ENCODE data around the gene LMOD1.
"Not testable (repeated sequence)": the region's sequence is repeated elsewhere in the genome, so short reads cannot be mapped to it uniquely, and the experiment has no call there.

Gene LMOD1

GRCh38 chr1:201859424-201859823, 86.9 kb downstream of the LMOD1 start:
- DNase-seq (ENCODE audit: low read depth in 2 of 2) = peak in 1 of 2 donors; percentile 31
- no peak overlapping the region for H3K4me3 ChIP-seq (replicated peaks in 1 of 2; ENCODE audit: low read depth in 2 of 2, low read length in 2 of 2)
- no peak for TF ChIP-seq CTCF (IDR thresholded peaks at IDR 0.05; ENCODE audit: low read depth, low read length)

GRCh38 chr1:201856722-201857121, 89.6 kb downstream of the LMOD1 start:
- not testable (repeated sequence) for H3K4me3 ChIP-seq (replicated peaks in 1 of 2; ENCODE audit: low read depth in 2 of 2, low read length in 2 of 2); DNase-seq (ENCODE audit: low read depth in 2 of 2)

GRCh38 chr1:201851949-201852348, 94.4 kb downstream of the LMOD1 start:
- H3K4me3 ChIP-seq (replicated peaks in 1 of 2; ENCODE audit: low read depth in 2 of 2, low read length in 2 of 2) = no peak overlapping the region
- no peak for DNase-seq (ENCODE audit: low read depth in 2 of 2)
- no peak for TF ChIP-seq CTCF (IDR thresholded peaks at IDR 0.05; ENCODE audit: low read depth, low read length)

GRCh38 chr1:201850053-201850397, 96.3 kb downstream of the LMOD1 start:
- TF ChIP-seq CTCF (IDR thresholded peaks at IDR 0.05; ENCODE audit: low read depth, low read length) = no peak
- no peak overlapping the region for H3K4me3 ChIP-seq (replicated peaks in 1 of 2; ENCODE audit: low read depth in 2 of 2, low read length in 2 of 2)
- peak; percentile 89 to 93 for DNase-seq (ENCODE audit: low read depth in 2 of 2)

GRCh38 chr1:201849372-201850052, 96.8 kb downstream of the LMOD1 start:
- no peak overlapping the region for H3K4me3 ChIP-seq (replicated peaks in 1 of 2; ENCODE audit: low read depth in 2 of 2, low read length in 2 of 2)
- TF ChIP-seq CTCF (IDR thresholded peaks at IDR 0.05; ENCODE audit: low read depth, low read length) = no peak
- no peak for DNase-seq (ENCODE audit: low read depth in 2 of 2)

- no peak for TF ChIP-seq CTCF (IDR thresholded peaks at IDR 0.05; ENCODE audit: low read depth, low read length)
- no peak overlapping the region for H3K4me3 ChIP-seq (replicated peaks in 1 of 2; ENCODE audit: low read depth in 2 of 2, low read length in 2 of 2)
- DNase-seq (ENCODE audit: low read depth in 2 of 2) = no peak
These were observed 98.1 kb downstream of the LMOD1 start for GRCh38 chr1:201848230-201848629.

- DNase-seq (ENCODE audit: low read depth in 2 of 2) = no peak
- TF ChIP-seq CTCF (IDR thresholded peaks at IDR 0.05; ENCODE audit: low read depth, low read length) = no peak
- H3K4me3 ChIP-seq (replicated peaks in 1 of 2; ENCODE audit: low read depth in 2 of 2, low read length in 2 of 2) = no peak overlapping the region
These were observed 99.2 kb downstream of the LMOD1 start for GRCh38 chr1:201847150-201847549.
